GM15510 (cell line): ENCODE measurements around the gene SAP30BP.

ENCODE experiments used
- POLR2A ChIP-seq: IDR thresholded peaks from 3 replicates; pipeline ENCODE4 v1.6.1; 2011; ENCODE audit warnings: borderline replicate concordance; ENCODE audit not compliant: insufficient read length; ENCODE audit errors: extremely low read depth

Gene SAP30BP

DNA sequence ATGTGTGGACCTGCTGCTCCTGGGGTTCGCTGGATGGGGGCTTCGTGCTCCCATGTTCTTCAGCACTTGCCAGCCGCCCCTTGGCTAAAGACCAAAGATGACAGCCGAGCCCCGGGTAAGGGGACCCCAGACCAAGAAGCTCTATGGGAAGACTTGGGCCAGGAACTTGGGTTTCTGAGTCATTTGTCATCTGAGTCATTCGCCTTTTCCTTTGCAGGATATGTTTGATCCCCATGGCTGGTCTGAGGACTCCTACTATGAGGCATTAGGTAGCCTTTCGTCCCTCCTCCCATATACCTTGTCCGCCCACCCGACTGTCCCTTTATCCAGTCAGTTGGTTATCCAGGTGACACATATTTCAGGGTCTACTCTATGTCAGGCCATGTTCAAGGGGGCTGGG lies 36.5 kb downstream of the SAP30BP start:
- TF ChIP-seq POLR2A = no peak

DNA sequence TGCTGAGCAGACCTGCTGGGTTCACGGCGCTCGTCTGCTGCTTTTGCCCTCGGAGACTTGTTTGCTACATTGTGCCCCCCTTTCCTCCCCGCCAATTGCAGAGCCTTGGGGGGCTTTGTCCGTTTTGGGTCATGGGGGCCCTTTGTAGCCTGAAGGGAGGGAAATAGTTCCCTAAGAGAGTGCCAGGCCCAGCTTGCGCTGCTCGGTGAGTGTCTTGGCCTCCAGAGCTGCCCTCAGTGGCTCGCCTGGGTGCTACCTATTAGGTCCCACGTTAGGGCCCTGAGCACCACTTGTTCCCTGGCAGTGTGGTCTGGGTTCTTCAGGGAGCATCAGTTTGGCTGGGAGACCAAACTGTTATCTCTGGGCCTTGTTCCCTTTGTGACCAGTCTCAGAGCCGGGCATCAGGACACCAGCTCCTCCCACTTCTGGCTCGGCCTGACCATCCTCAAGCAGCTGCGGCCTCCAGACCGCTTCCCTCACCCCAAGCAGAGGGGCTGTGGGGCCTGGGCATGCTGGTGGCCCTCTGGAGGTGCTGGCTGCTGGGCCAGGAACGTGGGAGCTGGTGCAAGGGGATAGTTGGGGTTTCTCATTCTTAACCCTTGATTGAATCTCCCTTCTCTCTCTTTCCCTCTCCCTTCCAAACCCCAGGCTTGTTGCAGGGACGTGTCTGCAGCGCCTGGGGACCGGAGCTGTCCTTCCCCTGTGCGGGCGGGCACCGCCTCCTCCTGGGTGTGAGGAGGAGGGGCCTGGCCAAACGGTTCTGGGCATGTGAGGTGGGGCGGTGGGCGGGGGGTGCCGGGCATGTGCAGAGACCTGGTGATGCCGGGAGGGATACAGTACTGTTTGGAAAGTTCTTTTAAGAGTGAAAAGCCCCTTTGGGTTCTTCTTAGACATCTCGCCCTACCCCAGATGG lies 38.1 kb downstream of the SAP30BP start:
- TF ChIP-seq POLR2A = no peak

DNA sequence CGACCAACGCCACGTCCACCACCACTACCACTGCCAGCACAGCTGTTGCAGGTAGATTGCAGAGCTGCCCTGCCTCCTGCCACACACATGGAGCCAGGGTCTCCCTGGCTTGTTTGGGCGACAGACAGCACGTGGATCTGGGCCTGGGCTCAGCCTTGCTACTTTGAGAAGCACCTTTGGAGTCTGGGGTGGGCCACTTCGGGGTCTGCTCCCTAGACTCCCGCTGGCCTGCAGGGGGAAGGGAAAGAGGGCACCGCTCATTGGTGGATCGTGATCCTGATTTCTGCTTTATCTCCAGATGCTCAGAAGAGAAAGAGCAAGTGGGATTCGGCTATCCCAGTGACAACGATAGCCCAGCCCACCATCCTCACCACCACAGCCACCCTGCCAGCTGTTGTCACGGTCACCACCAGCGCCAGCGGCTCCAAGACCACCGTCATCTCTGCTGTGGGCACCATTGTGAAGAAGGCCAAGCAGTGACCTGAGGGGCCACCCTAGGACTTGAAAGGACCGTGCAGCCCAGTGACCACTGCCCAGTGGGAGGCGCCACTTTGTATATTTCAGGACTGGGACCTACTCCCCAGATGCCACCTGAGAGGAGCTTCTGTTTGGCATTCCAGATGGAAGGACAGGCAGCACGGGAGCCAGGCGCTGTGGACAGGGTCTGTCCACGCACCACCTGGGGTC lies 39.0 kb downstream of the SAP30BP start:
- no peak for TF ChIP-seq POLR2A

DNA sequence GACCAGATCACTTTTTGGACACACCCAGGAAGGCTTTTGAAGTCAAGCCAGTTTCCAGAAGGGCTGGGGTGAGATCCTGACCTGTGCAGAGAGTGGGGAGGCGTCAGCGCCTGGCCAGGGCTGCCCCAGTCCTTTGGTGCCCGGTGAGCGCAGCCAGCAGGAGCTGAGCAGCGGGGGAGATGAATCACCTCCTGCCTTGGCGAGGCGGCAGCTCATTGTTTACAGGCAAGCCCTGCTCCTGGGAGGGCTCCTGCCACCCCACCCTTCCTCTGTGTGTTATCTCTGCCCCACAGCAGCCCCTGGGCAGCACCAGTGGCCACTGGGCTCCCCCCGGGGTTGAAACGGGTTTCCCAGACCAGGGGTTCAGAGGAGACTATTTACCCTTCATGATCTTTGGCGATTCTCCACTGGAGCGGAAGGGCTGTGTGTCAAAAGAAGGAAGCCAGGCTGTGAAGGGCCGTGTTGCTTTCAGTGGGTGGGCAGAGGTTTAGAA lies 40.0 kb downstream of the SAP30BP start:
- no peak for TF ChIP-seq POLR2A

DNA sequence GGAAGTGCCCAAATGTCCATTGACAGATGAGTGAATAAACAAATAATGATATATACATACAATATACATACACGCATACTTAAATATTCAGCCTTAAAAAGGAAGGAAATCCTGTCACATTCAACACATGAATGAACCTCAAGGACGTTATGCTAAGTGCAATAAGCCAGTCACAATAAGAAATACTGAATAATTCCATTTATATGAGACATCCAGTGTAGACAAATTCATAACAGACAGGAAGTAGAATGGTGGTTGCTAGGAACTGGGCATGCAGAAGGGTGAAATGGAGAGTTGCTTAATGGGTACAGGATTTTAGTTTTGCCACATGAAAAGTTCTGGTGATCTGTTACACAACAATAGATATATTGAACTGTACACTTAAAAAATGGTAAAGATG lies 45.3 kb downstream of the SAP30BP start:
- no peak for TF ChIP-seq POLR2A

DNA sequence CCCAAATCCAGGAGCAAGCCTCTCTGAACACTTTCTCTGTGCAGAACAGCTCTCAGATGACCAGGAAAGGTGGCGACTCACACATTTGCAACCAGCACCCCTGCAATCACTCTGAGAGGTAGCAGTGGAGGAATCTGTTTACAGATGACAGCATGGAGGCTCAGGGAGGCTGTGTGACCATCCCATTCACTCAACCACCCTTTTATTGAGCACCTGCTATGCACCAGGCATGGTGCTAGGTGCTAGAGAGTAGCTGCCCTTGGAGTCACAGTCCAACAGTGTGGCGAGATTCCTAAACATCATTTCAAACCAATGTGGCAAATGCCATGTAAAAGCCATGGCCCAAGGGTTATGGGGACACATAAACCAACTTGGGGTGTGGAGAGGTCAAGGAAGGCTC lies 52.6 kb downstream of the SAP30BP start:
- TF ChIP-seq POLR2A = no peak

DNA sequence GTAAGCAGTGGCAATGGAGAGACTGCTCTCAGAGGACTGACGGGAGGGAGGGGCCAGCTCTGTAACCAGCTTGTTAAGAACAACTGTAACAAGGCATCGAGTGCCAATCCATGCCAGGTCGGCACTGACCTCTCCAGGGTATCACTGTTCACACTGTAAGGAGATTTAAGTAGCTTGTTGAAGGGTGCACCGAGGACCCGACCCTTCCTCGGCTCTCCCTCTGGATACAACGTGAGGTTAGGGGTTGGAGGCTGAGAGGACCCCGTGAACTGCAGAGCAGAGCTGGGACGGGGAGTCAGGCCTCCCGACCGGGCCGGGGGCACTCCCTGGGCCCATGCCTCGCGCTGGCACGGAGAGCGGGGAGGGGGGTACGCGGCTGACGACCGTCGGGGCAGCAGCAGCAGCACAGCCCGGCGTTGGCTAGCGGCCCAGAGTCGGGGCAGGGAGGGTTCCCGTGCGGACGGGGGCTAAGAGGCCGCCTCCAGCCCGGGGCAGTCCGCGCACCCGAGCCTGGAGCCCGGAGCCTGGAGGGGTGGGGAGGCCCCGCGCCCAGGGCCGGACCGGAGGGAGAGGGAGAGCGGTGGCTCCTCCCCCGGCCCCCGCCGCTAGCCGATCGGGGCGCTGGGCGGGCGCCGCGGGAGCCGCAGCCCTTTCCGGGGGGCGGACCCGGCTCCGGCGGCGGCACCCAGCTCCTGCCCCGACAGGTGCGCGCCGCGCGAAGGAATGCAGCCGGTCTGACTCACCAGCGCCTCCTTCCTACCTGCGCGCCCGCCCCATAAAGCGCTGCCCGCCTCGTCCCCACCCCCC lies 53.7 kb downstream of the SAP30BP start, which contains the start of gene ITGB4:
Gene ITGB4 (plus strand): TSS at position 804 of the 807 bp plus-strand sequence. CDS start 3,245 bp downstream, outside the sequence.
- no peak for TF ChIP-seq POLR2A

DNA sequence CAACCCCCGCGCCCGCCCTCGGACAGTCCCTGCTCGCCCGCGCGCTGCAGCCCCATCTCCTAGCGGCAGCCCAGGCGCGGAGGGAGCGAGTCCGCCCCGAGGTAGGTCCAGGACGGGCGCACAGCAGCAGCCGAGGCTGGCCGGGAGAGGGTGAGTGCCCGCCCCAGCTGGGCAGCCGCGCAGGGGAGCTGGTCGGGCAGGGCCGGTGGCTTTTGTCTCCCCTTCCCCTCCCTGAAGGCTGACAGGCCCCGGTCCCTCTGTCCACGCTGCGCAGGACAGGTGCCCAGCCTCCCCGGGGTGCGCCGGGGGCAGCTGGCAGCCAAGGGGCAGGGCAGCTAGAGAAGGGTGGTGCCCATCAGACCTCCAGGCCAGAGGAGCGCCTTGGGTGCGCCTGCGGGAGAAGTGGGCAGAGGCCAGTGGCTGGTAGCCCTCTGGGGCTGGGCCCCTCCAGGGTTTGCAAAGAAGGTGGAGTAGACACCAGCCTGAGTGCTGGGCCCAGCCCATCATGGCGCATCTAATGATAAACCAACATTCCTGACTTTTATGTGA lies 54.4 kb downstream of the SAP30BP start:
- TF ChIP-seq POLR2A = no peak

DNA sequence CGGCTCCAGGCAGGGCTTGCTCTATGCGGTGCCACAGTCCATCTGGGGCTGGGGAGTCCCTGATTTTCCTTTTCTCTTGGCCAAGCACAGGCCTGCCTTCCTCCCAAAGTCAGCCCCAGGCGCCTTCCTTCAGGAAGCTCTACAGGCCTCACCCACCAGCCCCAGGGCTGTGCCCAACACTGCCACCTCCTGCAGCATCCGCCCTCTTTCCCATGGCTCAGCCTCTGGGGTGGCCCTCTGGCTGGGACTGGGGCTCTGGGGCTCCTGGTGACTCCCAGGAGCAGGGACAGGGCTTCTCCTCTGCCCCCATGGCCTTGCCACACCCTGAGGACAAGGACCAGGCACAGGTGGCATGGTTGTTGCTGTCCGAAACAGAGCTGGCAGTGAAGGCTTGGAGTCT lies 54.9 kb downstream of the SAP30BP start:
- TF ChIP-seq POLR2A = no peak

DNA sequence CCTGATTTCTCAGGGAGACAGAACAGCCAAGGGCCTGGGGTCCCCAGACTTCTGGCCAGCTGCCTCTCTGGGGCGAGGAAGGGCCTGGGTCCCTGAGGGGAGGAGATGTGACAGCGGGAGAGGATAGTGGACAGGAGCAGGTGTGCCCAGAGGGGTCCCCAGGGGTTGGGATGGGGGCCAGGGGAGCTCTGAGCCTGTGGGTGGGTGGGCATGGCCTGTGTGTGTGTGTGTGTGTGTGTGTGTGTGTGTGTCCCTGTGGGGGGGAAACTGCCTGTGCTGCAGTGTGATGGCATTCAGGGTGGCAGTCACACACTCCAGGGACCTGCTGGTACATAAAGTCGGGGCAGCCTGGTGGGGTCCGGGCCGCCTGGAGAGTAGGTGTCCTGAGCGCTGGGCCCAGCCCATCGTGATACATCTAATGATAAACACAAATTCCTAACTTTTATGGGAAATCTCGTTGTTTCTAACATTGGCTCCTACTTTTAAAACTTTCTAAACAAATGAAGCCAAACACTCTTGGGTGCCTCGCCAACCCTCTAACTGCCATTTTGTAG lies 55.5 kb downstream of the SAP30BP start:
- no peak for TF ChIP-seq POLR2A

DNA sequence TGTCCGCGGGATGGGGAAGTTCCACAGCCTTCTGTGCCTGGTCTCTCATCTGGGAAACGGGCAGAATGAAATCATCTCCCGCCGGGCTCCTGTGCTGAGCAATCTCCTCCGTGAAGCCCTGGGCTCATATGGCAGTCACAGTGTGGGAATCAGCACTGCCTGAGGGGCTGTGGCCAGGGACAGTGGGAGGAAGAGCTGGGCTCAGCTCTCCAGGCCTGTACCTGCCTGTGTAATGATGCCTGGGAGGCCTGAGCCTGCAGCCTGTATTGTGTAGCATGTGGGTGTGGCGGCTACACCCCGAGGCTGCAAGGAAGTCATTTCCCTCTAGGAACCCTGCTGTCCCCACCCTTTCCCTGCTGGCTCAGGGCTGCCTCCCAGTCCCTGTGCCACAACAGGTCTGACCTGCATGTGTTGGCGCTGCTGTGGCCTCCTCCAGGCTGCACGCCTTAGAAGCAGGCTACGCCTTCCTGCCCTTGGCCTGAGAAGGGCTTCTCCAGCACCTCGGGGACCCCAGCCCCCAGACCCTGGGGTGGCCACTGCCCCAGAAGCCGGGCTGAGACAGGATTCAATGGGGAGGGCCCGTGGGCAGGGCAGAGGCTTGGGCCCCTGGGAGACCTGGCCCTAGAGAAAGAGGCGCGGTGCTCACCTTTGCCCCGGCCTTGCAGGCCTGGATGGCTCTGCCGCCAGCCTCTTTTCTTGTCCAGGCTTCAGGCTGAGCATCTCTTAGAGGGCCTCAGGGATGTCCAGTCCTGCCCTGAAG lies 56.2 kb downstream of the SAP30BP start:
- TF ChIP-seq POLR2A = no peak

DNA sequence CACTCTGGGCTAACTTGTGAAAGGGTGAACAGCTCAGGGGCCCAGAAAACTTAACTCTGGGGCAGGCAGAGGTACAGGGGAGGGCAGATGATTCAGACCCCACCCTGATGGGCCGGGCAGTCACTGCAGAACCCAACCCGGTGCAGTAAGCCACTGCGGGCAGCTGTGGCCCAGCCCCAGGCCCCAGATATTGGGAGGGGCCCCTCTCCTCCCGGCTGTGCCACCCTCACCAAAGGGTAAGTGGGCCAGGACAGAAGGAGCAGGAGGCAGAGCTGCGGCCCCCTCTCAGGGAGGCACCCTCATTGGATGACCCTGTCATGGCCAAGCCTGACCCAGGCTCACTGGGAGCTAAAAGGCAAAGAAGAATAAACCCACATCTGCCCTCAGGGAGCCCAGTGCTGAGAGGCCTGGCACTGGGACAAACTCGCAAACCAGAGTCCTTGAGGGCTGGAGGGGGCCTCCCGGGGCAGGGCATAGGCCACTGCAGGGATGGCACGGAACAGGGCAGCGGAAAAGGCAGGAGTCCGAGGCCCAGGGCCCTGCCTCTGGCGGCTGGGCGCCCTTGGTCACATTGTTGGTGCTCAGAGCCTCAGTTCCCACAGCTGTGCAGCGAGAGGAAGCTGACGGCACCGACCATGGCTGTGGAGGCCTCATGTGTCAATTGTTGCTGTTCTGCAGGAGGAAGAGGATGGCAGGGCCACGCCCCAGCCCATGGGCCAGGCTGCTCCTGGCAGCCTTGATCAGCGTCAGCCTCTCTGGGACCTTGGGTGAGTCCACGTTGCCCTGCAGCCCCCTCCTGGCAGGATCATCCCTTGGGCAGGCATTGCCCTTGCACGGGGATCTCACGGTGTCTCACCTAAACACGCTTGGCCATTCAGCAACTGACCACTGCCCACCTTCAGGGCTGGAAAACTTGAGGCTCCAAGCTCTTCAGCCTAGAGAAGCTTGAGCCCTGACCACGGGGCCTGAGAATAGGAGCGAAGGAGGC lies 57.2 kb downstream of the SAP30BP start:
- TF ChIP-seq POLR2A = no peak
